ENCODE measurements around the gene OPRL1. TPM values are rescaled to one million over a fixed set of nuclear protein-coding genes. Genes with fewer than 3 reads are reported as not detected.
"Not testable (repeated sequence)": the region's sequence is repeated elsewhere in the genome, so short reads cannot be mapped to it uniquely, and the experiment has no call there.

The OPRL1 gene
- total and polyA plus RNA-seq, 12 donors = 0.19 to 1.3 (median 0.40) TPM

- TF ChIP-seq CTCF (IDR thresholded peaks at IDR 0.05) = peak in 3 of 9 donors; percentile 20 to 30 (median 26)
- ATAC-seq (no peak), DNase-seq (no peak)
- intact Hi-C loops (cut with DNase I) = no loop called here
- H3K4me1 ChIP-seq = no peaks in the 10 kb centered on the region
- H3K36me3 ChIP-seq = no peaks in the 10 kb centered on the region
- peaks cover 0 to 24% (median 11%) of the 10 kb centered on the region in 7 donors for H3K27me3 ChIP-seq
- no peak overlapping the region for H3K27ac ChIP-seq
- no peak overlapping the region for H3K4me3 ChIP-seq
- no peaks in the 10 kb centered on the region for H3K9me3 ChIP-seq
- WGBS, 2 donors = 48 to 54% methylated on average over 8 of the region's 8 CpGs
These were observed 54.1 kb downstream of the OPRL1 start for GRCh38 chr20:64133951-64134407.

GRCh38 chr20:64134744-64135143 lies 54.9 kb downstream of the OPRL1 start:
- H3K4me3 ChIP-seq; H3K27ac ChIP-seq; H3K36me3 ChIP-seq; intact Hi-C loops (cut with DNase I); DNase-seq; ATAC-seq; H3K4me1 ChIP-seq; H3K9me3 ChIP-seq: not testable (repeated sequence)
- H3K27me3 ChIP-seq = peaks cover 0 to 17% (median 5%) of the 10 kb centered on the region in 7 donors
- 70 to 75% methylated on average over 20 of the region's 20 CpGs for WGBS, 2 donors

DNA sequence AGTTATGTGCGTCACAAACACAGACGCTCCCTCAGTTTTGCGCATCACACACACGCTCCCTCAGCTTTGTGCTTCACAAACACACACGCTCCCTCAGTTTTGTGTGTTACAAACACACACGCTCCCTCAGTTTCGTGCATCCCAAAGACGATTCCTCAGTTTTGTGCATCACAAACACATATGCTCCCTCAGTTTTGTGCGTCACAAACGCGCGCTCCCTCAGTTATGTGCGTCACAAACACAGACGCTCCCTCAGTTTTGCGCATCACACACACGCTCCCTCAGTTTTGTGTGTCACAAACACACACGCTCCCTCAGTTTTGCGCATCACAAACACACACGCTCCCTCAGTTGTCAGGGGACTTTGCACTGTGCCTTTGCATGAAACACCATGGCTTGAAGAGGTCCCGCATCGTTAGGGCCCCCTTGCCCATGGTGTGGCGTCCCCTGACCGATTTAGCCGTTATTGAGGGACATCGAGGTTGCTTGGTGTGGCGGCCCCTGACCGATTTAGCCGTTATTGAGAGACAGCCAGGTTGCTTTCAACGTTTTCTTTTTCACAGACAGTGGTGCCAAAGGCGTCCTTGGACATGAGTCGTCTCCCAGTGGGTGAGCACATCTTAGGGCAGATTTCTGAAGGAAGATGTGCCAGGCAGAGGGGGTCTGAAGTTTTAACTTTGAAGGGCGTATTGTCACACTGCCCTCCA lies 56.3 kb downstream of the OPRL1 start:
- intact Hi-C loops (cut with DNase I) = no loop called here
- no peaks in the 10 kb centered on the region for H3K9me3 ChIP-seq
- H3K4me3 ChIP-seq = no peak overlapping the region
- 80 to 81% methylated on average over 32 of the region's 32 CpGs for WGBS, 2 donors
- ATAC-seq (no peak), DNase-seq (no peak)
- TF ChIP-seq CTCF (IDR thresholded peaks at IDR 0.05) = no peak
- H3K36me3 ChIP-seq = no peaks in the 10 kb centered on the region
- peaks cover 0 to 26% (median 7%) of the 10 kb centered on the region in 7 donors for H3K27me3 ChIP-seq
- no peak overlapping the region for H3K27ac ChIP-seq
- H3K4me1 ChIP-seq = no peaks in the 10 kb centered on the region

- no peak for ATAC-seq
These were observed 57.7 kb downstream of the OPRL1 start for GRCh38 chr20:64137598-64138031.

More at GRCh38 chr20:64137598-64138031, 57.7 kb downstream of the OPRL1 start:
- Histone ChIP-seq H3K27me3 (peaks cover 0 to 26% (median 6%) of the 10 kb centered on the region in 7 donors), H3K9me3 (no peaks in the 10 kb centered on the region), H3K27ac (no peak overlapping the region), H3K4me3 (no peak overlapping the region), H3K4me1 (no peaks in the 10 kb centered on the region), H3K36me3 (no peaks in the 10 kb centered on the region)
- intact Hi-C loops (cut with DNase I) = no loop called here
- no peak for TF ChIP-seq CTCF (IDR thresholded peaks at IDR 0.05)
- WGBS, 2 donors = 78 to 80% methylated on average over 6 of the region's 6 CpGs
- DNase-seq = no peak
